Measurements from ENCODE around the gene GAS7.

- no peak for TF ChIP-seq CTCF (IDR thresholded peaks at IDR 0.05 in 2 of 3, conservative IDR thresholded peaks at IDR 0.05 in 1 of 3; ENCODE audit: borderline replicate concordance in 1 of 3, insufficient read depth in 1 of 3, low read depth in 2 of 3, low read length in 2 of 3)
- TF ChIP-seq REST (IDR thresholded peaks at IDR 0.05; ENCODE audit: low read depth), result no peak
- no peak for TF ChIP-seq CBX3 (IDR thresholded peaks at IDR 0.05; ENCODE audit: low read depth)
- no peak for TF ChIP-seq ZNF274 (IDR thresholded peaks at IDR 0.05; ENCODE audit: low read depth, low read length)
- no peak for TF ChIP-seq POLR2AphosphoS5 (IDR thresholded peaks at IDR 0.05; ENCODE audit: low read depth, low read length)
- TF ChIP-seq POLR2A (IDR thresholded peaks at IDR 0.05; ENCODE audit: borderline replicate concordance, extremely low read depth, insufficient read depth, insufficient read length), result no peak
- TF ChIP-seq EZH2phosphoT487 (IDR thresholded peaks at IDR 0.05; ENCODE audit: borderline replicate concordance), result no peak
- no peak for TF ChIP-seq SP1 (IDR thresholded peaks at IDR 0.05; ENCODE audit: low read depth)
- TF ChIP-seq JUND (IDR thresholded peaks at IDR 0.05), result no peak
- TF ChIP-seq MAX (IDR thresholded peaks at IDR 0.05), result no peak
- TF ChIP-seq TCF7L2 (IDR thresholded peaks at IDR 0.05; ENCODE audit: borderline replicate concordance, extremely low read depth, insufficient read depth, insufficient read length), result no peak
- TF ChIP-seq YY1 (IDR thresholded peaks at IDR 0.05; ENCODE audit: extremely low read depth, insufficient replicate concordance, low read depth, low read length), result no peak
- TF ChIP-seq SIN3A (IDR thresholded peaks at IDR 0.05; ENCODE audit: low read depth), result no peak
- TF ChIP-seq EZH2 (IDR thresholded peaks at IDR 0.05), result no peak
Measured at GRCh38 chr17:10192461-10192860, 5.9 kb downstream of the GAS7 start.

Data from HCT116 (cell line).